ENCODE measurements around the gene SELE.

The SELE gene, protein sequence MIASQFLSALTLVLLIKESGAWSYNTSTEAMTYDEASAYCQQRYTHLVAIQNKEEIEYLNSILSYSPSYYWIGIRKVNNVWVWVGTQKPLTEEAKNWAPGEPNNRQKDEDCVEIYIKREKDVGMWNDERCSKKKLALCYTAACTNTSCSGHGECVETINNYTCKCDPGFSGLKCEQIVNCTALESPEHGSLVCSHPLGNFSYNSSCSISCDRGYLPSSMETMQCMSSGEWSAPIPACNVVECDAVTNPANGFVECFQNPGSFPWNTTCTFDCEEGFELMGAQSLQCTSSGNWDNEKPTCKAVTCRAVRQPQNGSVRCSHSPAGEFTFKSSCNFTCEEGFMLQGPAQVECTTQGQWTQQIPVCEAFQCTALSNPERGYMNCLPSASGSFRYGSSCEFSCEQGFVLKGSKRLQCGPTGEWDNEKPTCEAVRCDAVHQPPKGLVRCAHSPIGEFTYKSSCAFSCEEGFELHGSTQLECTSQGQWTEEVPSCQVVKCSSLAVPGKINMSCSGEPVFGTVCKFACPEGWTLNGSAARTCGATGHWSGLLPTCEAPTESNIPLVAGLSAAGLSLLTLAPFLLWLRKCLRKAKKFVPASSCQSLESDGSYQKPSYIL

DNA sequence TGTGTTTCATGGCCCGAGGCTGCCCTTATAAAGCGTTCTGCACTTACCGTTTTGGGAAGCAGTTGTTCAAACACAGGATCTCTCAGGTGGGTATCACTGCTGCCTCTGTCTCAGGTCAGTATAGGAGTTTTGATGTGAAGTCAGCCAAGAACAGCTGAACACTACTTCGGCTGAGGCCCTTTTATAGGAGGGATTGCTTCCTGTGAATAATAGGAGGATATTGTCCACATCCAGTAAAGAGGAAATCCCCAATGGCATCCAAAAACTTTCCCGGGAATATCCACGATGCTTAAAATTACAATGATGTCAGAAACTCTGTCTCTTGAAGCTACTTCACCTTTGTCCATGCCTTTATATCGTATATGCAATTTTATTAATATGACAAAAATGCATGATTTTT lies at the start of gene SELE:
Gene SELE (minus strand): TSS at position 156 of the 400 bp plus-strand sequence. CDS start 467 bp downstream, outside the sequence.
- no peak for DNase-seq

DNA sequence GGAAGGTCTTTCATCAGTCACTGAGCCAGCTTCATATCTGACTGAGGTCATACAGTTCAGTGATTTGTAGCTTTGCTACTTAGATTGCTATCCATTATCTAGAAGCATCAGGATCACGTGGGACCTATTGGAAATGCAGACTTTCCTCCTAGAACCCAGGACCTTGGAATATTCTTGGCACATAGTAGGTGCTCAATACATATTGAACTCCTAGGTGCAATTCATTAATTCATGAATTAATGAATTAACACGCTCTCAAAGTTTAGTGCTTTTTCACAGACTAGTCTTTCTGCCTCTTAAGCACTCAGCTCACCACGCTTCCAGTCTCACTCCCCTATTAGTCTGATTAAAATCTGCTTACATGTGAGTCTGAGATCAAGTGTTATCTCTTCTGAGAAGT lies 48.7 kb upstream of the SELE start:
- DNase-seq = no peak

DNA sequence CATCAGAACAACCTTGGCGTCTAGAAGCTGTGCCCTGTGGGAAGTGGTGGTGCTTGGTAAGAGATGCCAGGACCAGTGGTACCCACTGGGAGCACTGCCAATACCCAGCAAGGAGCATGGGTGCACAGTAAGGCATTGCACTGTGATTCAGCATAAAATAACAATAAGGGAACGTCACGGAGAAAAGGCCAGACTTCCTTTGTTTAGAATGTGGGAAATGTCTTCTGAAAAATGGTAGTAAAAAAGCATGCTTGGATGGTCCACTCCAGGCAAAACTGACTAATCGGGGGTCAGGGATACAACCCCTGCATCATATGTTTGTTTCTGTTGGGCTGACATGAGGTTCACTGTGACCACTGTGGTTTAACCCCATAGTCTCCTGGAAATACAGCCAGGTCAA lies 46.1 kb upstream of the SELE start:
- no peak for DNase-seq

DNA sequence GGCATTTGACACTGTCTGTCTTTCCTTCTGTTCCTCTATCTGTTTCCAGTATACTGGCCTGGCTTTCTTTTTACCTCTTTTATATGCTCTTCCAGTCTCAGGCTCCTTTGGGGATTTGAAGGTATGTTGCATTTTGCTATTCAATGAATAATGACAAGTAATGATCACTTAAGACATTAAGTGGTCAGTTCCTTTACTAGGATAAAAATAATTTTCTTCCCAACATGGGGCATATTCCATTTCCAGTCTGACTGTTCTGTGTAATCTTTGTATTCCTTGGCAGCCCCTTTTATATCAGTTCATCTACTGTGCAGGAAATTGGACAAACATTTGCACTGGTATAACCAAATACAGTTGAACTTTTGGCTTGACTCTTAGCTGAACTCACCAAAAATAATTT lies 45.3 kb upstream of the SELE start:
- no peak for DNase-seq

- DNase-seq = no peak
Measured at GRCh38 chr1:169776440-169776839, 42.6 kb upstream of the SELE start.

DNA sequence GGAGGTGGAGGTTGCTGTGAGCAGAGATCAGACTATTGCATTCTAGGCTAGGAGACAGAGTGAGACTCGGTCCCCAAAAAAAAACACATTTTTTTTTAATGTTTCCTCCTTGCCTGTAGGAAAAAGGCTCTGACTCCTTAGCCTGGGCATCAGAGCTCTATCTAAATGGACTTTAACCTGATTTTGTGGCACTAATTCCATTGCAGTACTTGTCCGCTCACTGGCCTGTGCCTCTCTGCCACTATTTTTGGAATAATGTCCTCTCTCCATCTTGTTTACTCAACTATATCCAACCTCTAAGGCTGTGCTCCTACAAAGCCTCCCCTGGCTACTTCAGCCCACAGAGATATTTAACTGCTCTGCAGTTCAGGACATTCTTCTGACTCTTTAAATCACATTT lies 34.3 kb upstream of the SELE start:
- no peak for DNase-seq

DNA sequence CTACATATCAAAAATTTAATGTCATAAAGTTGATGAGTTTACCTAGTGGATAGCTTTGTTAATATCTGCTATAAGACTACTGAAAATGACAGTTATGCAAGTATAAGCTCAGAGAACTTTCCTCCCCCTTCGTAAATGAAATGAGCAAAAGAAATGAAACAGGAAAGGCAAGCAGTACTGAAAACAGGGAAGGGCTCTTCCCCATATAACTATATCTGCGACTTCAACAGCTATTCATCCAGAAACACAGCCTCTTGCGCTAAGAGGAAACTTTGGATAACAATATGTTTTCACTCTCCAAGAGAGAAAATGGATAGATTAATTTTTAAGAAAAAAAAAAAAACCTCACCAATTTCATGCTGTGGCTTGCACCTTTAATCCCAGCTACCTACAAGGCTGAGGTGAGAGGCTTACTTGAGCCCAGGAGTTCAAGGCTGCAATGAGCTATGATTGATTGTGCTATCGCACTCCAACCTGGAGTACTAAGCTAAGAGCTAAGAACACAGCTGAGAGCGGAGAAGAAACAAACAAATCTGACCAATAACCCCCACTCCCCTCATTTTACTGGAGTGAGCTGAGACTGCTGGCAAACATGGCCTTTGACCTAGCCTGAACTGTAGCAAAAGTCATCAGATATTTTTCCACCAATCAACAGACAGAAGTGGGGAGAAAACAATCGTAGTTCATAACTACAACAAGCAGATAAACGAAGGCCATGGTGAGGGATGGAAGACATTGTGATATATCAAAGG lies 31.9 kb upstream of the SELE start:
- DNase-seq = no peak

DNA sequence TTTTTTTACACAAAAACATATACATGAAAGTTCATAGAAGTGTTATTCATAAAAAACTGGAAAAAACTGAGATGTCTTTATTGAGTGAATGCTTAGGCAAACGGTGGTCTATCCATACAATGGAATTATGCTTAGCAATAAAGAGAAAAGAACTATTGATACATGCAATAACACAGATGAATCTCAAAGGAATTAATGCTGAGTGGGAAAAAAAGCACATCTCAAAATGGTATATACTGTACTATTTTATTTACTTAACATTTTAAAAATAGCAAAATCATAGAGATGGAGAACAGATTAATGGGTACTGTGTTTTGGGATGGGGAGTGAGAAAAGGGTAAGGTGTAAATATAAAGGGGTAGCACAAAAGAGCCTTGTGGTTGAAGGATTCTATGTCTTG lies 31.0 kb upstream of the SELE start:
- no peak for DNase-seq

DNA sequence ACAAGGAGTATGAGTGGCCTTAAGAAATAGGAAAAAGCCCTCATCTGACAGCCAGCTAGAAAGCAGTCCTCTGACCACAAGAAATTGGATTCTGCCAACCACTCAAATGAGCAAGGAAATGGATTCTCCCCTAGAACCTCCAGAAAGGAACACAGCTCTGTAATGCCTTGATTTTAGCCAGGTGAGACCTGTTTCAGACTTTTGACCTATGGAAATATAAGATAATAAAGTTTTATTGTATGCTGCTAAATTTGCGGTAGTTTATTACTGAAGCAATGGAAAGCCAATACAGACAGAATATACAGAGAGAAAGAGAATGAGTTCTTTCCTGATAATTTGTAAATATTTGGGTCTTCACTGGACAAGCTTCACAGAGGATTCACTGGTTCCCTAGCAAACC lies 28.8 kb upstream of the SELE start:
- no peak for DNase-seq

GRCh38 chr1:169759038-169759437 lies 25.2 kb upstream of the SELE start:
- DNase-seq = no peak

DNA sequence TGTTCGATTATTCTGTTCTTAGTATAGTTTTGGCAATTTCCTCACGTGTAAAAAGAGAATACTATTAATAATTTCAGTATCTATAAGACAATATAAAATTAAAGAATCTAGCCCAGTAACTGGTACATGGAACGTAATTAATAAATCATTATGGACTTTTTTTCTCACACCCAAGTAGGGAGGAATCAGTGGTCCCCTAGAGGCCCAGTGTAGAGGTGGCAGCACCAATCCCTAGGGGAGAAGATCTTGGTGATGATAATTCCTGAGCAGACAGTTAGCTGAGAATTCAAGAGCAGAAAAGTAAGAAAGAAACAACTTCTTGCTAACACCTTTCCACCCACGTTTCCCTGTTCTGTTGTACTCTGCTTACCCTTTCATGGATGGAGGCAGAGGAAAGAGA lies 19.7 kb upstream of the SELE start:
- DNase-seq = no peak

GRCh38 chr1:169750041-169750440 lies 16.2 kb upstream of the SELE start:
- no peak for DNase-seq

DNA sequence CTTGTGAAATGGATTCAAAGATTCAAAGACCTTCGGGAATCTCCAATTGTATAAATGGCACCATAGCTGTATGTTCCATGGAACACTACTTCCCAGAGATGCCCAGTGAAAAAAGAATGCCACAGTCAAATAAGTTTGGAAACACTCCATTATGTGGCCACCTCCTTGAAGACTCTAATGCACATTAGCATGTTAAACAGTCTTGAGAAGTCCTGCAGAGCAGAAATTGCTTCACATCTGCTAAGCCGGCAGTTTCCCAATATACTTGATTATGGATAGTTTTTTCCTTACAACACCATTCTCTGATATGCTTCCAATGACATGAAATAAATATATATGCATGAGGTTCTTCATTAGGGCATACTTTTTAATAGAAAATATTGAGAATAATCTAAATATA lies 12.7 kb upstream of the SELE start:
- DNase-seq = no peak

- DNase-seq = no peak
Measured at GRCh38 chr1:169745015-169745861, 11.4 kb upstream of the SELE start.

- no peak for DNase-seq
Measured at GRCh38 chr1:169741666-169742394, 8.0 kb upstream of the SELE start.

GRCh38 chr1:169739980-169740379 lies 6.1 kb upstream of the SELE start:
- no peak for DNase-seq

- DNase-seq = no peak
Measured at GRCh38 chr1:169731446-169731845, 2.4 kb downstream of the SELE start.

DNA sequence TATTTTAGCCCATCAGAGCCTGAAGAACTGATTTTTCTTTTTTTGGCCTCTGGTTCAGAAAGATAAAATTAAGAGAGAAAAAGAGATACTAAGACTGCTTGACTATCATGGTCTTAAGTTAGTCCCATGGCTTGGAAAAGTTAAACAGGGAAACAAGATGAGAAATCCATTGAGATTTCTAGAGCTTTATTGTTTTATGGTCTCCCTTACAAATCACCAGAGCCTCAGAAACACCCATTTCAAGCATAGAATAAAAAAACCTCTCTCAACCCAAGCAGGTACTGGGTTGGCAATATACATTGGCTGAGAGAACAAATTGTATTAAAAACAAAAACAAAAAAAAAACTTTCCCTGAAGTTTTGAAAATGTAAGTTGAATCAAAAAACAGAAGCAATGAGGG lies 3.9 kb downstream of the SELE start:
- DNase-seq = no peak

DNA sequence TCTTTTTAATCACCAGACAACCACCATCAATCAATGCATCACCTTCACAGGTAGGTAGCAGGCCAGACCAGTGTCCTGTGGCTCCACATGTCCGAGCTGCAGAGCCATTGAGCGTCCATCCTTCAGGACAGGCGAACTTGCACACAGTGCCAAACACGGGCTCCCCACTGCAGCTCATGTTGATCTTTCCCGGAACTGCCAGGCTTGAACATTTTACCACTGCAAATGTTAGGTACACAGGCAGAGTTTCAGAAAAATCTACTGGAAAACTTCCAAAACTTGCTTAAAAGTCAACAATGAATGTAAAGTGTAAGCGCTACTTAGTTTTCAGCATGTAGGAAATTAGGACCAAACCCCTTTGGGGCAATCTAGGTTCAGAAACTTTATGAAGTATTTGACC lies 6.6 kb downstream of the SELE start:
- no peak for DNase-seq

DNA sequence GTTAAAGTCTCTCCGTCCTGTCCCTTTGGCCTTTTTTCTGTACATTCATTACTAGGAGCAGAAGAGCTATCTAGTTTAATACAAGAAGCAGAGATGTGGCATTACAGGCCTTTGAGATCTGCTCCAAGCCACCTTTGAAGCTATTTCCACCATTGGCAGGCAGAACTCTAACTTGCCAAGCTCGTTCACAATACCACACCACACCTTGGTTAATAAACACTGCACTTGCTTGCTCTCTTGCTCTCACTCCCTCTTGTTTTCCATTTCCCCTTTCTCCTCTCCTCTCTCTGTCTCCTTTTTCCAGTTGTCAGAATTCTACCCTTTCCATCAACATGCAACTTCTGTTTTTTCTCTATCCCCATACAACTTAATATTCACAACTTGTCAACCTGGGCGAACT lies 7.0 kb downstream of the SELE start:
- DNase-seq = no peak

GRCh38 chr1:169725930-169726329 lies 7.9 kb downstream of the SELE start:
- DNase-seq = no peak

DNA sequence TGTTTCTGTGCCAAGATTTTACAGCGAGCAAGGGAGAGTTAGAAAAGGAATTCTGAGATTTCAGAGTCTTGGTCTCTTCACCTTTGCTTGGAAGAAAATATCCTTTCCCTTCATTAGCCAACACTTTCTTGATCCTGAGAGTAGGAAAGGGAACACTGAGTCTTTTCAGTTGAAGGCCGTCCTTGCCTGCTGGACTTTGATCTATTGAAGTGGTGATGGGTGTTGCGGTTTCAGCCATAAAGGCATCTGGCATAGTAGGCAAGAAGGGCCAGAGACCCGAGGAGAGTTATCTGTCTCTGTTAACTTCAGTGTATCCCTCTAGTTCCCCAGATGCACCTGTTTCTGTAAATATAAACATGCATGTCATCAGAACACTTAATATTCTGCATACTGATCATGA lies 9.7 kb downstream of the SELE start:
- no peak for DNase-seq
